HuH-7.5 (cell line): ENCODE results near the gene CDS2.
A peak's percentile ranks its signal among the peaks of the same experiment; 100 is the strongest.

ENCODE experiments used
- DNase-seq: peaks from one replicate; pipeline ENCODE4 v3.0.0; 2011; ENCODE audit warnings: low spot score

Gene CDS2

DNA sequence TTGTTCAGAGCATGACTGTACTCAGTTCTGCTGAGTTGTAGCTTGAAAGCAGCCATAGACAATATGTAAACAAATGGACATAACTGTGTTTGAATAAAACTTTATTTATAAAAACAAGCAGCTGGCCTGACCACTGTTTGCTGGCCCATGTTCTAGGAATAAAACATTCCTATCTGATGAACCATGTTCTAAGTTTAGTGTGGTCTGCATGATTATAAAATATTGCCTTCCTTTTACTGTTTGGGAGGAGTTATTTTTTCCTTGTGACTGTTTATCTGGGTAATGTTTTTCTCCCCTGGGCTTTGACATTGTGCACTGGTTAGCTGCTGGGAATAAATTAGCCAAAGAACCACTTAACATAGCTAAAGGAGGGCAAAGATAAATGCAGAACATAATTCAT lies 55.1 kb downstream of the CDS2 start:
- no peak for DNase-seq

GRCh38 chr20:5182615-5183254 lies 55.9 kb downstream of the CDS2 start:
- no peak for DNase-seq

DNA sequence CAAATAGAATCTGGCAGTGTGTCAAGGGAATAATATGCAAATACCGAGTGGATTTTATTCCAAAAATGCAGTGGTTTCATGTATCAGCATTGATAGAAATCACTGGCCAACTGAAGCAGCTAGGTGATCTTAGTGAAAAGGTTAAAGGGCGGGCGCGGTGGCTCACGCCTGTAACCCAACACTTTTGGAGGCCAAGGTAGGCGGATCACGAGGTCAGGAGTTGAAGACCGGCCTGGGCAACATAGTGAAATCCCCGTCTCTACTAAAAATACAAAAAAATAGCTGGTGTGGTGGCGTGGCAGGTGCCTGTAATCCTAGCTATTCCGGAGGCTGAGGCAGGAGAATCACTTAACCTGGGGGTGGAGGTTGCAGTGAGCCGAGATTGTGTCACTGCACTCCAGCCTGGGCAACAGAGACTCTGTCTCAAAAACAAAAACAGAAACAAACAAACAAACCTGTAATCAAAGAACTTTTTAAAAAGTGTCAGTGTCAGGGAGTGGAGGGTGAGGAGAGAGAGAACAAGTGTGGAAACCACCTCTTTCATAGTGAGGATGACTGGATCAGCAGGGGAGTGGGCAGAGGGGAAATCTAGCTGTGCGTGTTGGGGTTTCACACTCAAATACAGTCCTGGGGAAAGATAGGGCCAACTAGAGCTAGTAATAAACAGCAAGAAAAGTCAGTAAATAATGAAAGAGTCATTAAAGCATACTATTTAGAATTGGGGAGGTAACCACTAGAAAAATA lies 57.1 kb downstream of the CDS2 start:
- no peak for DNase-seq

- no peak for DNase-seq
Measured at GRCh38 chr20:5184684-5185083, 57.9 kb downstream of the CDS2 start.

DNA sequence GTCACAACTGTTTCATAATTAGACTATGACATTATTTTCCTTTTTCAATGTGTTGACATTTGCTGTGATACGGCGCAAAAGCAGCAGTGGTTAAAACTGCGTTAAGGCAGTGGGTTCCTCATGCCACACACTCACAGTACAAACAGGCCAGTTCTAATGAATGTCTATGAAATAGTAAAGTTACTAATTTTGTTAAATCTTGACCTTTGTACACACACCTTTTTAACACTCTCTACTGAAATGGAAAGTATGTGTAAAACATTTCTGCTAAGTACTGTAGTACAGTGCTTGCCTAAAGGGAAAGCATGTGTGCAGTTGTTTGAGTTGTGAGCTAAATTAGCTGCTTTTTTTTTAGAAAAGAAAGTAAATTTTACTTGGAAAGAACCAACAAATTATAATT lies 60.3 kb downstream of the CDS2 start:
- DNase-seq: no peak

DNA sequence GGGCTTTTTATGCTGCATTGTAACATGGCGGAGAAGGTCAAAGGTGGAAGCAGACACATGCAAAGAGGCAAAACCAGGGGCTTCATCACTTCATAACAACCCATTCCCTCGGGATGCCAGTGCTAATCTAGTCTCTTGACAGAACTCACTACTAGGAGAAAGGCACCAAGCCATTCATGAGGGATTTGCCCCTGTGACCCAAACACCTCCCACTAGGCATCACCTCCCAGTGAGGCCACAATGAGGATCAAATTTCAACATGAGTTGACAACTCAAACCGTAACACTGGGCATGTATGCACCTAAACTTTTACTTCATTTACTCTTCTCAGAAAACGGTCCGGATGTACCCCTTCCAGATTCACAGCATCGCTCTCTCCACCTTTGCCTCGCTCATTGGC lies 61.9 kb downstream of the CDS2 start:
- no peak for DNase-seq

DNA sequence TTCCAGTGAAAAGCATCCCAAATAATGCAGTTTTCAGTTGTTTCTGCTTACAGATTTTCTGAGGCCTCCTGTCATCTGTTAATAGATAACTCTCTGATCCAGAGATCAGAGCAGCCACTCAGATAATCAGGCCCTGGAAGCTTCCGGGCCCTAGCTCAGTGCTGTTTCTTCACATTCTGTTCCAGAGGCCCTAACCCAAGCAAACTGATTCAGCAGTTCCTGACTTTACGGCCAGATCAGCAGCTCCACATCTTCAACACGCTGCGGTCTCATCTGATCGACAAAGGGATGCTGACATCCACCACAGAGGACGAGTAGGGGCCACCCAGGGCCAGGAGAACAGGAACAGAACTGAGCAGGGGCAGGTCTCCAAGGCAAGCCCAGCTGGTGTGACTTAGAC lies 63.1 kb downstream of the CDS2 start:
- no peak for DNase-seq

GRCh38 chr20:5190444-5190843 lies 63.6 kb downstream of the CDS2 start:
- no peak for DNase-seq

DNA sequence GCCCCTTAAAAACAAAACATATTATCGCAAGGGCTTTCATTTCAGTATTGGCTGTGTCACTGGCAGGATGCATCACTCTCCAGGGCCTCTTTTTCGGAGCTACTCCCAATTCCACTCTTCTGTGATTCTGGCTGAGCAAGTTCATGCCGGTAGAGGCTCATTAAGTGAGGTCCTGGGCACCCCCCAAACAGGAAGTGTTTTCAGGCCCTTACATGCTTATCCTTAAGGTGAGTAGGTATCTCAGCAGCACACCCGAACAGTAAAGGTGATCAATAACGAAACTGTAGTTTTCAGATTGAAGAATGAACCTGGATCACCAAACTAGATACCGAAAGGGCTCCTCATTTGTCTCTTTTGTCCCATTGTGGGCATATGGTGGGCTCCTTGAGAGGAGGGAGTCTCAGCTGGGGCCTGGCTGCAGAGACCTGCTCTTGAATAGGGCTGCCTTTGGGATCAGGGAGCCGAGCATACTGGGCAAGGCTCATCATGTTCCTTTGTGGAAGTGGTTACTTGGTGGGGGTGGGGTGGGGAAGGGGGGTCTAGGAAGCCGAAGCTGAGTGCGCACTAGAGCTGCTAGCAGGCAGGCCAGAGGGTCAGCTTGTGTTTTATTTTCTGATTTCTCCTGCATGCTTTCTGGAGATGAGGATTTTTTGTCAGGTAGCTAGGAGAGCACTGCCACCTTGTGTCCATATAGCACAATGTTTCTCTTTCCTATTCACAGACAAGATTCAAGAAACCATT lies 65.2 kb downstream of the CDS2 start:
- DNase-seq: peak; percentile 76

DNA sequence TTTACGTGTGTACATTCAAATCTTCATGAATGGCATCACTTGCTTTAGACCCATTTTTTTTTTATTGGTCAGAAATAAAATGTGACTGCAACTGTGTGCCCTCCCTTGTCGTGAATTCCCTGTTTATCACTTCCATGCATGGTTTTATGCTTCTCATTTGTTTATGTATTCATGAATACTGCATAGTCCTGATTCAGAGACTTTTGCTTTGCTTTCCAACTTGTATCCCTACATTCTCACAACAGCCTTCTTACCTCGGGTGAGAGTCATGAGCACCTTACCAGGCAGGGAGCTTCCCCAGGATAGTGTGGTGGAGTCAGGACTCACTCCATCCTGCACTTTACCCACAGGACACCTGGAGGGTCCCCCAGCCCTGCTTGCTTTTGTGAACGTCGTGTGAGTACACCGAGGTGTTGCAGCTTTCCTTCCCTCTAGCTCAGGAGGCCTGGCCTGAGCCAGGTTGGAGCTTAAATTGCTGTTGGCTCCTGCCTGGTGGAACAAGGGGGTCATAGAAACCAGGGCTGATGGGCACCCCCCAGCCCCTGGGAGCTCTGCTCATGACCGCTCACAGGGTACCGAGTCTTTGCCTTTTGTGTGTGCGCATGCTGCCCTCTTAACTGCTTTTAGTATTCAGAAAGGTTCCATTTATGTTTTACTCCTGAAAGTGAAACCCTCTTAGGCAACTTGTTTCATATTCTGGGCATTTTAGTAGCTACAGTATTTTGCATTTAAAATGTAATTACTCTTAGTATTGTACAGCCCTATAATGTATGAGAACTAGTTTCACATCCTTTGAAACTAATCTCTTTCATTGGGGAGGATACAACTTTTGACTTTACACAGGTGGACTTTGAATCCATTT lies 66.0 kb downstream of the CDS2 start:
- DNase-seq: no peak

GRCh38 chr20:5195655-5196054 lies 68.8 kb downstream of the CDS2 start:
- DNase-seq: no peak

- DNase-seq: no peak
Measured at GRCh38 chr20:5196149-5196548, 69.3 kb downstream of the CDS2 start.

DNA sequence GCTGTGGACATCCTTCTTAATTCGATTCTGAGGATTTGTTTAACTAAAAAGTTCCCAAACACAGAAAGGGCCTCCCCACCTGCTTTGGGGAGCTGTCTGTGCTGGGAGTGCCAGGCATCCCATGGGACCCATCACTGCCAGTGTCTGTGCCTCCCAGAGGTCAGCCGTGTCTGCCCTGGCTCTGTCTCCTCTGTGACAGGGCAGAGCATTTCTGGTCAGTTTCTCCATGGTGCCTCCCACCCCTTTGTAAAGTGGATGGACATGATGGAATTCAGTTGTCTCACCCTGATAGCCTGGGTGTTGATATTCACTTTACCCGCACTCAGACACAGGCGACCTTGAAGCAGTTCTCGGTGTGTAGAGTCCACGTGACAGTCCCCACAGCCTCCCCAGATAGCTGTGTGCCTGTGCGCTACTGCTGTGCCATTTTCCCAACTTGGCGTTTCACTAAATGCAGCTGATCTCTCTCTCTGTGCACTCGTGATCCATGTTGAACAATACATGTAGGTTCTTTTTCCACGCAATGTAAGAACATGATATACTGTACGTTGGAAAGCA lies 70.5 kb downstream of the CDS2 start:
- no peak for DNase-seq

- DNase-seq: no peak
Measured at GRCh38 chr20:5197847-5198650, 71.2 kb downstream of the CDS2 start.

- no peak for DNase-seq
Measured at GRCh38 chr20:5198651-5198924, 71.8 kb downstream of the CDS2 start.

GRCh38 chr20:5203380-5203779 lies 76.6 kb downstream of the CDS2 start:
- DNase-seq: no peak

DNA sequence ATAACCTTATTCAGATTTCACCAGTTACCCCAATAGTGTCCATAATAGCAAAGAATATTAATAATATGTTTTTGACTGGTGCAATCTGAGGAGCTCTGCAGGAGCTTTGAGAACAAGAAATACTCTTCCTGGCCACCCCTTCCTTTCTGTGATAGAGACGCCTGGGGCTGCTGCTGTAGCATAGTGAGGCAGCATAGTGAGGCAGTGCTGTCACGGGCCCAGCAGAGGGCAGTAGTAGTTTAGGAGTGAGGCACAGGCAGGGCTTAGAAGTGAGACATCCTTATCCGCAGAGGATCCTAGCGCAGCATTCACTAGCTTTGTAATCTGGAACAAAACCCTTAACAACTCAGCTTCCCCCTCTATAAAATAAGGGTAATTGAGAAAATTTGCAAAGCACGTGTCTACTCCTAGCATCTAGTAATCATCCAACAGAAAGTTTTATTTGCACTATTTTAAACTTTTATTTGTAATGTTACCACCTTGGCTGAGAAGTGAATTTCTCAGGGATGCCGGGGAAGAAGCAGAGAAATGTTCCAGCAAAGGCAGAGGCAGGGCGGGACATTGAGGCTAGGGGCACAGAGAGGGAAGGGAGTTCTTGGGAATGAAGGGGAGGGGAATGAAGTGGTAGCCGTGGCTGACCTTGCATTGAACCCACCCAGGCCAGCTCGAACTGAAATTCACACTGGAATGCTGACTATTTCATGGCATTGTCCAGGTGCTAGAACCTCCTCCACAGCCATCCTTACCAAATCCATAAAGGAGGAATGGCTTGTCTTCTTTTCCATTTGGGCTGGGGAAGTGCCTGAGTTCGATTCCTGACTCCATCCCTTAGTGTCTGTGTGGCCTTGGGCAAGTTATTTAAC lies 78.8 kb downstream of the CDS2 start:
- DNase-seq: peak; percentile 83

GRCh38 chr20:5207138-5207537 lies 80.3 kb downstream of the CDS2 start:
- no peak for DNase-seq

GRCh38 chr20:5211803-5212714 lies 85.3 kb downstream of the CDS2 start:
- DNase-seq: no peak
